Endodermal cell (in vitro differentiated cells): ENCODE results near the gene EGFLAM. TPM values are rescaled to one million over a fixed set of nuclear protein-coding genes. Genes with fewer than 3 reads are reported as not detected.

Experiments used
- DNase-seq: peaks from one replicate; pipeline ENCODE4 v3.0.0-alpha.2; 2017
- H3K27ac ChIP-seq: 2 replicates; pipeline ENCODE4 v1.5.1; 2013; ENCODE audit warnings: mild to moderate bottlenecking, low read depth, low read length, moderate library complexity
- H3K27me3 ChIP-seq: 2 replicates; pipeline ENCODE4 v1.6.1; 2013; ENCODE audit warnings: mild to moderate bottlenecking, low read length, moderate library complexity; ENCODE audit not compliant: insufficient read depth, control insufficient read depth, poor library complexity, severe bottlenecking
- H3K36me3 ChIP-seq: 2 replicates; pipeline ENCODE4 v1.7.0; 2013; ENCODE audit warnings: mild to moderate bottlenecking, low read length, moderate library complexity; ENCODE audit not compliant: control insufficient read depth, insufficient read depth
- H3K4me1 ChIP-seq: one replicate; pipeline ENCODE4 v1.7.0; 2013; ENCODE audit warnings: low read length; ENCODE audit not compliant: control insufficient read depth, insufficient read depth
- H3K4me3 ChIP-seq: 2 replicates; pipeline ENCODE4 v1.5.1; 2013; ENCODE audit warnings: mild to moderate bottlenecking, low read length, moderate library complexity
- H3K9ac ChIP-seq: 2 replicates; pipeline ENCODE4 v1.6.1; 2013; ENCODE audit warnings: mild to moderate bottlenecking, low read length, moderate library complexity; ENCODE audit not compliant: poor library complexity, severe bottlenecking; ENCODE audit errors: extremely low read depth
- H3K9me3 ChIP-seq: 2 replicates; pipeline ENCODE4 v1.6.1; 2013; ENCODE audit warnings: mild to moderate bottlenecking, low read length, moderate library complexity; ENCODE audit not compliant: control insufficient read depth
- H3K27ac Mint-ChIP-seq: 2 replicates; pipeline ENCODE4 v1.8.0; 2020; ENCODE audit warnings: mixed read lengths
- H3K27me3 Mint-ChIP-seq: 2 replicates; pipeline ENCODE4 v1.8.0; 2021; ENCODE audit warnings: mild to moderate bottlenecking, mixed read lengths; ENCODE audit not compliant: insufficient read depth
- H3K36me3 Mint-ChIP-seq: 2 replicates; pipeline ENCODE4 v1.8.0; 2020; ENCODE audit warnings: low read depth, mixed read lengths
- H3K4me1 Mint-ChIP-seq: 2 replicates; pipeline ENCODE4 v1.8.0; 2020; ENCODE audit warnings: mixed read lengths
- H3K4me3 Mint-ChIP-seq: 2 replicates; pipeline ENCODE4 v1.8.0; 2020; ENCODE audit warnings: mild to moderate bottlenecking, moderate library complexity, mixed read lengths
- H3K9me3 Mint-ChIP-seq: 2 replicates; pipeline ENCODE4 v1.8.0; 2020; ENCODE audit warnings: mild to moderate bottlenecking, mixed read lengths
- WGBS, 2 experiments: methylation state at CpG; one replicate each; pipeline versions ENCODE4 v1.1.5 to v1.1.7; 2013; ENCODE audit warnings: missing lambda C conversion rate in 2 of 2, mixed read lengths in 1 of 2; ENCODE audit not compliant: insufficient coverage in 1 of 2, insufficient read length in 1 of 2; 5-methylcytosine and 5-hydroxymethylcytosine counted together
- total RNA-seq, 2 donors: library from RNA; stranded (reverse); fragmentation: NEBNext Ultra II Directional in 1 of 2; extraction: Animal tissue kit (Norgen Biotek cat#: 25700) in 1 of 2; gene quantifications; 2 replicates in 1 of 2; 3 replicates in 1 of 2; pipeline ENCODE4 v1.2.1, GENCODE V29; 2021
- TF ChIP-seq, protein P1 (sequence below): fragments of 200-600 bp; sonication (generic); conservative IDR thresholded peaks from 2 replicates; pipeline ENCODE4 v1.5.0; 2021; ENCODE audit warnings: antibody characterized with exemption, mild to moderate bottlenecking

Gene EGFLAM
- total RNA-seq, 2 donors from 2014 or later = 4.4 to 8.8 TPM

DNA sequence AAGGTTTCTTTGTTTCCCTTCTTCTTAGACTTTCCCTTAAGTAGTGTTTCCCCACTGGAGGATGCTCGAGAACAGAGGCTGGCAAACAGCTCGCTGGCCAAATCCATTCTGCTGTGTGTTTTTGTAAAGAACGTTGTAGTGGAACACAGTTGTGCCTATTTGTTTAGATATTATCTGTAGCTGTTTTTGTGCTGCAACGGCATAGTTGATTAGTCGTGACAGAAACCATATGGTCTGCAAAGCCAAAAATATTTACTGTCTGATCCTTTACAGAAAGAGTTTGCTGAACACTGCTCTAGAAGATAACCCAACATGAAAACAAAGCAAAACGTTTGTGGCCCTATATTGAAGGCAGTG, 47.0 kb upstream of the EGFLAM start:
- no peak overlapping the region for H3K9ac ChIP-seq
- Mint-ChIP-seq H3K4me3 (no peak overlapping the region), H3K4me1 (no peaks in the 10 kb centered on the region), H3K27ac (no peak overlapping the region), H3K36me3 (no peaks in the 10 kb centered on the region), H3K9me3 (peaks cover 2% of the 10 kb centered on the region), H3K27me3 (peaks cover 7% of the 10 kb centered on the region)
- DNase-seq = no peak
- no peaks in the 10 kb centered on the region for H3K27me3 ChIP-seq
- H3K9me3 ChIP-seq = no peaks in the 10 kb centered on the region
- H3K27ac ChIP-seq = no peak overlapping the region
- H3K36me3 ChIP-seq = no peaks in the 10 kb centered on the region
- no peak overlapping the region for H3K4me3 ChIP-seq
- WGBS, 2 experiments = 89 to 93% methylated on average over 6 of the region's 6 CpGs
- H3K4me1 ChIP-seq = no peaks in the 10 kb centered on the region
- TF ChIP-seq, protein P1, sequence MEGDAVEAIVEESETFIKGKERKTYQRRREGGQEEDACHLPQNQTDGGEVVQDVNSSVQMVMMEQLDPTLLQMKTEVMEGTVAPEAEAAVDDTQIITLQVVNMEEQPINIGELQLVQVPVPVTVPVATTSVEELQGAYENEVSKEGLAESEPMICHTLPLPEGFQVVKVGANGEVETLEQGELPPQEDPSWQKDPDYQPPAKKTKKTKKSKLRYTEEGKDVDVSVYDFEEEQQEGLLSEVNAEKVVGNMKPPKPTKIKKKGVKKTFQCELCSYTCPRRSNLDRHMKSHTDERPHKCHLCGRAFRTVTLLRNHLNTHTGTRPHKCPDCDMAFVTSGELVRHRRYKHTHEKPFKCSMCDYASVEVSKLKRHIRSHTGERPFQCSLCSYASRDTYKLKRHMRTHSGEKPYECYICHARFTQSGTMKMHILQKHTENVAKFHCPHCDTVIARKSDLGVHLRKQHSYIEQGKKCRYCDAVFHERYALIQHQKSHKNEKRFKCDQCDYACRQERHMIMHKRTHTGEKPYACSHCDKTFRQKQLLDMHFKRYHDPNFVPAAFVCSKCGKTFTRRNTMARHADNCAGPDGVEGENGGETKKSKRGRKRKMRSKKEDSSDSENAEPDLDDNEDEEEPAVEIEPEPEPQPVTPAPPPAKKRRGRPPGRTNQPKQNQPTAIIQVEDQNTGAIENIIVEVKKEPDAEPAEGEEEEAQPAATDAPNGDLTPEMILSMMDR = no peak

DNA sequence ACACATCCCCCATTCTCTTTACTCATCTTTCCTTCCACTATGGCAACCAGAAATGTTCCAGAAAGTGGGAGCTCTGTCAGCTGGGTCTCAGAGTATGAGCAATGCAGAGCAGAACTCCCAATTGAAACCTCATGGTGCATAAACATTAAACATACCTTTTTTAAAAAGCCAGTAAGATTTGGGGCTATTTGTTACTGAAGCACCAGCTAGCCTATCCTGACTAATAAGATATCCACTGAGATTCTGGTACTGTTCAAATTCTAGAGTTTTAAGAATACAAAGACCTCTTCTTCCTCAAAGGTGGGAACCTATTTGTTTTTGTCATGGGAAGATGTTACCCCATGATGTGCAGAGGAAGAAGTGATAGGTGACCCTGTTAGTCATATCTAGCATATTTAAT, 46.1 kb upstream of the EGFLAM start:
- Histone ChIP-seq H3K4me3 (no peak overlapping the region), H3K36me3 (no peaks in the 10 kb centered on the region), H3K27ac (no peak overlapping the region), H3K4me1 (no peaks in the 10 kb centered on the region), H3K9me3 (no peaks in the 10 kb centered on the region), H3K27me3 (no peaks in the 10 kb centered on the region), H3K9ac (no peak overlapping the region)
- TF ChIP-seq, protein P1 = no peak
- Mint-ChIP-seq H3K27ac (no peak overlapping the region), H3K36me3 (no peaks in the 10 kb centered on the region), H3K4me3 (no peak overlapping the region), H3K9me3 (peaks cover 2% of the 10 kb centered on the region), H3K27me3 (peaks cover 10% of the 10 kb centered on the region), H3K4me1 (no peaks in the 10 kb centered on the region)
- DNase-seq = no peak

DNA sequence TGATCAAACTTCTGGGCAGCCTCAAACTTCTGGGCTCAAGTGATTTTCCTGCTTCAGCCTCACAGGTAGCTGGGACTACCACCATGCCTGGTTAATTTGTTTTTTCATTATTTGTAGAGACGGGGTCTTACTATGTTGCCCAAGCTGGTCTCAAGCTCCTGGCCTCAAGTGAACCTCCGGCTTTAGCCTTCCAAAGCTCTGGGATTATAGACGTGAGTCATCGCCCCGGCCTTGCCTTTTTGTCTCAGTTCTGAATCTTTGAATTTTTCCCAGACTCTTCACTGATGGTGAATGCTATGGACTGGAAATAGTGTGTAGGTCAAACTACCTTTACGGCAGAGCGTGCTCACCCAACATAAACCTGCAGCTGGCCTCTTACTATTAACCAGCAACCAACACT, 32.3 kb upstream of the EGFLAM start:
- no peak overlapping the region for H3K27ac Mint-ChIP-seq
- no peak overlapping the region for H3K4me3 ChIP-seq
- peaks cover 4% of the 10 kb centered on the region for H3K9me3 Mint-ChIP-seq
- H3K36me3 ChIP-seq = no peaks in the 10 kb centered on the region
- no peaks in the 10 kb centered on the region for H3K4me1 ChIP-seq
- WGBS, 2 experiments = 96 to 100% methylated on average over 5 to 7 of the region's 7 CpGs
- no peak overlapping the region for H3K27ac ChIP-seq
- H3K9ac ChIP-seq = no peak overlapping the region
- no peak overlapping the region for H3K4me3 Mint-ChIP-seq
- no peaks in the 10 kb centered on the region for H3K27me3 ChIP-seq
- H3K27me3 Mint-ChIP-seq = peaks cover 14% of the 10 kb centered on the region
- no peaks in the 10 kb centered on the region for H3K9me3 ChIP-seq
- no peak for DNase-seq
- TF ChIP-seq, protein P1 = no peak
- peaks cover 7% of the 10 kb centered on the region for H3K4me1 Mint-ChIP-seq
- H3K36me3 Mint-ChIP-seq = no peaks in the 10 kb centered on the region
